ENCODE measurements around the gene SH3PXD2A.

Gene SH3PXD2A

GRCh38 chr10:103555325-103555649 is 300.1 kb downstream of the SH3PXD2A start:
- TF ChIP-seq BCL11B (tag by site-specific recombination; IDR thresholded peaks at IDR 0.05; ENCODE audit: low read depth) (no peak), CTCF (tag by site-specific recombination; IDR thresholded peaks at IDR 0.05) (peak; percentile 28), ZBTB26 (tag by site-specific recombination; optimal IDR thresholded peaks at IDR 0.05) (peak; percentile 19), GLIS2 (tag by site-specific recombination; IDR thresholded peaks at IDR 0.05) (peak; percentile 46)
- POLR2A ChIA-PET, result interaction anchor here (0.7 to 1.6 kb wide), 2 partner anchors 56 to 63 kb away, joined by 3 to 4 read pairs; no protein-coding TSS in a partner anchor
- Histone ChIP-seq H3K4me3 (ENCODE audit: low read depth, low read length) (peak overlapping the region; percentile 36), H3K4me1 (ENCODE audit: control insufficient read depth, insufficient read depth, low read length) (peaks cover 3% of the 10 kb centered on the region; the same call in 1 of the 2 replicates), H3K36me3 (ENCODE audit: control insufficient read depth in 2 of 2, insufficient read depth in 1 of 2, low read length in 2 of 2) (no peaks in the 10 kb centered on the region), H3K9me3 (ENCODE audit: control insufficient read depth, insufficient read depth, low read depth, low read length) (no peaks in the 10 kb centered on the region), H3K27ac (ENCODE audit: extremely low read depth, low read depth, low read length) (no peak overlapping the region)
- CTCF ChIA-PET, result no interaction called here

GRCh38 chr10:103554488-103555324 is 300.7 kb downstream of the SH3PXD2A start:
- no peaks in the 10 kb centered on the region for H3K36me3 ChIP-seq (ENCODE audit: control insufficient read depth in 2 of 2, insufficient read depth in 1 of 2, low read length in 2 of 2)
- no peaks in the 10 kb centered on the region for H3K9me3 ChIP-seq (ENCODE audit: control insufficient read depth, insufficient read depth, low read depth, low read length)
- CTCF ChIA-PET, result interaction anchor here (1.0 kb wide), 1 partner anchor 9 kb away, joined by 4 read pairs; no protein-coding TSS in a partner anchor
- H3K4me3 ChIP-seq (ENCODE audit: low read depth, low read length), result peak overlapping the region; percentile 36
- no peak overlapping the region for H3K27ac ChIP-seq (ENCODE audit: extremely low read depth, low read depth, low read length)
- H3K4me1 ChIP-seq (ENCODE audit: control insufficient read depth, insufficient read depth, low read length), result peaks cover 3% of the 10 kb centered on the region; the same call in 1 of the 2 replicates
- POLR2A ChIA-PET, result interaction anchor here (0.7 to 1.6 kb wide), 2 partner anchors 55 to 63 kb away, joined by 3 to 4 read pairs; no protein-coding TSS in a partner anchor
- TF ChIP-seq ZNF16 (tag by site-specific recombination; IDR thresholded peaks at IDR 0.05; ENCODE audit: low read depth) (no peak), SP7 (tag by site-specific recombination; IDR thresholded peaks at IDR 0.05) (no peak), ZNF10 (tag by site-specific recombination; IDR thresholded peaks at IDR 0.05) (no peak), GLIS1 (tag by site-specific recombination; IDR thresholded peaks at IDR 0.05) (peak; percentile 81), FEZF1 (tag by site-specific recombination; IDR thresholded peaks at IDR 0.05) (0 out of 2 replicates have a peak, but pooled peaks have one; percentile 21), ZBTB1 (tag by site-specific recombination; IDR thresholded peaks at IDR 0.05) (no peak), GLIS2 (tag by site-specific recombination; IDR thresholded peaks at IDR 0.05) (no peak), ZNF18 (tag by site-specific recombination; IDR thresholded peaks at IDR 0.05) (no peak), ZBTB17 (tag by site-specific recombination; IDR thresholded peaks at IDR 0.05) (peak; percentile 39), ZNF843 (tag by site-specific recombination; IDR thresholded peaks at IDR 0.05) (no peak), ZNF416 (tag by site-specific recombination; IDR thresholded peaks at IDR 0.05) (no peak), KLF17 (tag by site-specific recombination; IDR thresholded peaks at IDR 0.05) (no peak), KLF10 (tag by site-specific recombination; IDR thresholded peaks at IDR 0.05) (no peak; the same call in 1 of the 2 replicates), PRDM10 (tag by site-specific recombination; IDR thresholded peaks at IDR 0.05) (peak; percentile 58), MYNN (tag by site-specific recombination; IDR thresholded peaks at IDR 0.05; ENCODE audit: borderline replicate concordance) (no peak), ZNF558 (tag by site-specific recombination; IDR thresholded peaks at IDR 0.05) (no peak), ZIC2 (tag by site-specific recombination; IDR thresholded peaks at IDR 0.05) (peak; percentile 25; the same call in 1 of the 2 replicates), EGR2 (tag by site-specific recombination; IDR thresholded peaks at IDR 0.05; ENCODE audit: low read depth) (peak; percentile 68), KLF9 (tag by site-specific recombination; IDR thresholded peaks at IDR 0.05; ENCODE audit: low read depth) (peak; percentile 29; the same call in 1 of the 2 replicates), ZSCAN30 (tag by site-specific recombination; IDR thresholded peaks at IDR 0.05) (no peak), ZNF670 (tag by site-specific recombination; IDR thresholded peaks at IDR 0.05; ENCODE audit: low read depth) (no peak), ZNF146 (tag by site-specific recombination; IDR thresholded peaks at IDR 0.05) (no peak)
